Adrenal gland (tissue), 12 donors: ENCODE measurements around the gene NFE2. TPM values are rescaled to one million over a fixed set of nuclear protein-coding genes. Genes with fewer than 3 reads are reported as not detected.
"Not testable (repeated sequence)": the region's sequence is repeated elsewhere in the genome, so short reads cannot be mapped to it uniquely, and the experiment has no call there.

ENCODE experiments used
- DNase-seq, 7 donors: peaks; one replicate each; pipeline ENCODE4 v3.0.0-alpha.2; 2019 to 2020
- H3K27ac ChIP-seq, 5 donors: fragments of 200-600 bp; sonication (generic) in 4 of 5; 1 replicate in 3 of 5; 2 replicates in 2 of 5; pipeline versions ENCODE4 v1.5.1 to v1.8.0; 2016 to 2020; ENCODE audit warnings: mild to moderate bottlenecking in 1 of 5
- H3K27me3 ChIP-seq: fragments of 200-600 bp; 2 replicates; pipeline ENCODE4 v1.8.0; 2021
- H3K36me3 ChIP-seq, 2 donors: fragments of 200-600 bp; replicated peaks in 1 of 2; 1 replicate in 1 of 2; 2 replicates in 1 of 2; pipeline versions ENCODE4 v1.5.1 to v1.8.0; 2018 to 2022
- H3K4me1 ChIP-seq, 2 donors: fragments of 200-600 bp; replicated peaks in 1 of 2; 1 replicate in 1 of 2; 2 replicates in 1 of 2; pipeline versions ENCODE4 v1.5.1 to v1.8.0; 2018 to 2021
- H3K4me3 ChIP-seq, 4 donors: fragments of 200-600 bp; sonication (generic) in 3 of 4; one replicate each; pipeline ENCODE4 v1.5.1; 2016 to 2018
- H3K9me3 ChIP-seq, 3 donors: fragments of 200-600 bp; sonication (generic) in 1 of 3; replicated peaks in 1 of 3; 1 replicate in 2 of 3; 2 replicates in 1 of 3; pipeline versions ENCODE4 v1.5.1 to v1.8.0; 2016 to 2021
- CTCF ChIP-seq, 6 experiments: fragments of 450-650 bp in 4 of 6; fragments of 200-600 bp in 2 of 6; sonication (generic) in 1 of 6; IDR thresholded peaks; 1 replicate in 5 of 6; 2 replicates in 1 of 6; pipeline versions ENCODE4 v1.5.1 to v1.8.0; 2016 to 2021; ENCODE audit warnings: antibody characterized with exemption in 6 of 6, mild to moderate bottlenecking in 2 of 6, moderate library complexity in 1 of 6
- POLR2A ChIP-seq, 2 donors: fragments of 450-650 bp; IDR thresholded peaks; one replicate each; pipeline ENCODE4 v1.6.1; 2017; ENCODE audit warnings: antibody characterized with exemption in 2 of 2, mild to moderate bottlenecking in 2 of 2, moderate library complexity in 1 of 2
- WGBS, 4 donors: extraction: QIAGEN DNeasy Blood & Tissue Kit in 2 of 4; methylation state at CpG; one replicate each; pipeline versions ENCODE4 v1.1.5 to v1.1.7; 2013 to 2017; 5-methylcytosine and 5-hydroxymethylcytosine counted together
- intact Hi-C, 2 donors: fragments of 100-400 bp; cut with DNase I; formaldehyde crosslinking; loops; one replicate each; pipeline versions ENCODE4 v1.14.1 to v1.15.0; 2022 to 2023
- polyA plus RNA-seq, 3 donors: library from polyadenylated mRNA; stranded (reverse); fragments of 200-250 nt in 2 of 3; fragments of 350-450 nt in 1 of 3; fragmentation: Illumina TruSeq in 1 of 3; extraction: RNeasy Lipid Tissue Mini Kit (QIAGEN cat#74804) in 1 of 3; gene quantifications; one replicate each; pipeline ENCODE4 v1.2.3, GENCODE V29; 2013 to 2014
- total RNA-seq, 9 donors: library from RNA; depleted of rRNA in 4 of 9; stranded (reverse); fragments of >200 nt in 4 of 9; fragments of 120-200 nt in 1 of 9; fragmentation: NEBNext Ultra II Directional in 1 of 9; extraction: Animal tissue kit (Norgen Biotek cat#: 25700) in 1 of 9; gene quantifications; one replicate each; pipeline versions ENCODE4 v1.1.0 to v1.2.4, GENCODE V29; 2013 to 2023
- donor health status: healthy with polysubstance abuse.
- donor health status: Bipolar disorder and iron deficiency.
- donor health status: DM: yes; HTN: yes; CAD: no.
- donor health status: DM: no; HTN: no; CAD: no.
- donor health status: DM: no; HTN: no; CAD: no.
- donor health status: DM: yes; HTN: yes; CAD: no.

Gene NFE2
- total and polyA plus RNA-seq, 12 donors: 0.13 to 3.8 (median 0.60) TPM; not detected in 6

DNA sequence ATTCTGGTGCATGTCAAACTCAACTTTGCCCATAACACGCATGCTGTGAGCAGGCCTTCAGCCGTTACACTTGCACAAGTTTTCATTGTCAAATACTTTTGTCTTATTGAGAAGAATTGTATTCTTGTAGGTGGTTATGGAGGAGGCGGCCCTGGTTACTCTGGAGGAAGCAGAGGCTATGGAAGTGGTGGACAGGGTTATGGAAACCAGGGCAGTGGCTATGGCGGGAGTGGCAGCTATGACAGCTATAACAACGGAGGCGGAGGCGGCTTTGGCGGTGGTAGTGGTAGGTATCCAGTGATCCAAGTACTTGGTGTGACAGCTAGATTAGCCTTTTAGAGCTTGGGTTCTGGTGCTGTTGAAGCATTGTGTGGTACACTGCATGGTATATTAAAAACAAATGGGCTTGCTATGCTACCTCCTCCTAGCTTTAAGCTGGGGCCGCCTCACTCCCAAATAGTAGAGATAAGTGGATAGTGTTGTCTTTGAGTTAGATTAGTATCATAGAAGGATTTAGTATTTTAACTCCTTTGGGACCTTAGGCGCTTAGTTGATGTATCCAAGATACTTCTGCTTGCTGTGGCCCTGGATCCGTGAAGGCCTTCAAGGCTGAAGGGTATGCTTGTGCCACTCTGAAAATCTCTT lies 17.7 kb downstream of the NFE2 start:
- Histone ChIP-seq H3K27me3 (no peaks in the 10 kb centered on the region), H3K4me1 (peaks cover 51 to 66% of the 10 kb centered on the region in 2 donors), H3K36me3 (peaks cover 0 to 60% of the 10 kb centered on the region in 2 donors), H3K27ac (peak overlapping the region in 1 of 5 donors; percentile 50), H3K9me3 (no peaks in the 10 kb centered on the region), H3K4me3 (peak overlapping the region in 1 of 4 donors; percentile 69)
- 21 to 28% (median 24%) methylated on average over 11 of the region's 11 CpGs for WGBS, 4 donors
- peak in 1 of 7 donors; percentile 32 for DNase-seq
- intact Hi-C loops: no loop called here
- TF ChIP-seq POLR2A (IDR thresholded peaks at IDR 0.05): no peak
- no peak for TF ChIP-seq CTCF (IDR thresholded peaks at IDR 0.05)

- Histone ChIP-seq H3K36me3 (peaks cover 0 to 47% of the 10 kb centered on the region in 2 donors), H3K4me3 (peak overlapping the region in 3 of 4 donors; percentile 69 to 93 (median 72)), H3K27ac (peak overlapping the region in 4 of 5 donors; percentile 90 to 99 (median 92)), H3K4me1 (peaks cover 59 to 69% of the 10 kb centered on the region in 2 donors)
- intact Hi-C loops, H3K27me3 ChIP-seq, H3K9me3 ChIP-seq, DNase-seq: not testable (repeated sequence)
- 5 to 17% (median 14%) methylated on average over 4 of the region's 4 CpGs for whole genome bisulfite sequencing, 4 donors
Observed at GRCh38 chr12:54281694-54282093, 19.1 kb downstream of the NFE2 start.

GRCh38 chr12:54281261-54281638 lies 19.6 kb downstream of the NFE2 start:
- Histone ChIP-seq H3K4me1 (peaks cover 59 to 65% of the 10 kb centered on the region in 2 donors), H3K36me3 (peaks cover 0 to 42% of the 10 kb centered on the region in 2 donors), H3K27ac (peak overlapping the region; percentile 80 to 99 (median 92)), H3K4me3 (peak overlapping the region; percentile 69 to 93 (median 76))
- intact Hi-C loops, H3K27me3 ChIP-seq, H3K9me3 ChIP-seq, DNase-seq: not testable (repeated sequence)
- 0 to 1% (median 0%) methylated on average over 9 to 10 of the region's 10 CpGs for WGBS, 4 donors

- Histone ChIP-seq H3K4me3 (peak within 1 kb of the TSS; percentile 69 to 93 (median 76)), H3K27me3 (no peaks in the 10 kb centered on the region), H3K9me3 (no peaks in the 10 kb centered on the region), H3K27ac (peak within 1 kb of the TSS; percentile 90 to 99 (median 92)), H3K4me1 (peaks cover 54 to 59% of the 10 kb centered on the region in 2 donors), H3K36me3 (peaks cover 0 to 36% of the 10 kb centered on the region in 2 donors)
- 0 to 1% (median 1%) methylated on average over 46 to 48 of the region's 48 CpGs for WGBS, 4 donors
- TF ChIP-seq CTCF (IDR thresholded peaks at IDR 0.05) (no peak), POLR2A (IDR thresholded peaks at IDR 0.05) (peak; percentile 97 to 99)
- peak; percentile 97 to 100 (median 99) for DNase-seq
- intact Hi-C loops: no loop called here
Observed at GRCh38 chr12:54280468-54281260, 20.2 kb downstream of the NFE2 start, which contains the start of gene HNRNPA1. TSS of gene HNRNPA1 (plus strand) at chr12:54280726. CDS start at chr12:54280808, 82 bp downstream.
